ENCODE measurements around the gene ARHGAP25. TPM values are rescaled to one million over a fixed set of nuclear protein-coding genes. Genes with fewer than 3 reads are reported as not detected.

ARHGAP25 gene
- total RNA-seq, 1 donor from 2014 or later, result 4.6 TPM

GRCh38 chr2:68723181-68723580, 11.4 kb upstream of the ARHGAP25 start:
- Mint-ChIP-seq H3K4me3 (ENCODE audit: unreplicated experiment) (no peak overlapping the region), H3K4me1 (ENCODE audit: unreplicated experiment) (peaks cover 4% of the 10 kb centered on the region), H3K9me3 (ENCODE audit: unreplicated experiment) (no peaks in the 10 kb centered on the region), H3K27ac (ENCODE audit: unreplicated experiment) (no peak overlapping the region), H3K27me3 (ENCODE audit: unreplicated experiment) (no peaks in the 10 kb centered on the region), H3K36me3 (ENCODE audit: low read depth, unreplicated experiment) (no peaks in the 10 kb centered on the region)
- no peak for DNase-seq (ENCODE audit: low spot score)
- no peak for TF ChIP-seq CTCF (IDR thresholded peaks at IDR 0.05; ENCODE audit: unreplicated experiment)

GRCh38 chr2:68726100-68726499, 8.5 kb upstream of the ARHGAP25 start:
- Mint-ChIP-seq H3K4me3 (ENCODE audit: unreplicated experiment) (no peak overlapping the region), H3K27me3 (ENCODE audit: unreplicated experiment) (peaks cover 2% of the 10 kb centered on the region), H3K27ac (ENCODE audit: unreplicated experiment) (no peak overlapping the region), H3K4me1 (ENCODE audit: unreplicated experiment) (peaks cover 9% of the 10 kb centered on the region), H3K36me3 (ENCODE audit: low read depth, unreplicated experiment) (no peaks in the 10 kb centered on the region), H3K9me3 (ENCODE audit: unreplicated experiment) (no peaks in the 10 kb centered on the region)
- no peak for DNase-seq (ENCODE audit: low spot score)
- no peak for TF ChIP-seq CTCF (IDR thresholded peaks at IDR 0.05; ENCODE audit: unreplicated experiment)

GRCh38 chr2:68726608-68727367, 7.8 kb upstream of the ARHGAP25 start:
- Mint-ChIP-seq H3K27ac (ENCODE audit: unreplicated experiment) (no peak overlapping the region), H3K36me3 (ENCODE audit: low read depth, unreplicated experiment) (no peaks in the 10 kb centered on the region), H3K4me1 (ENCODE audit: unreplicated experiment) (peaks cover 9% of the 10 kb centered on the region), H3K27me3 (ENCODE audit: unreplicated experiment) (peaks cover 2% of the 10 kb centered on the region), H3K4me3 (ENCODE audit: unreplicated experiment) (no peak overlapping the region), H3K9me3 (ENCODE audit: unreplicated experiment) (no peaks in the 10 kb centered on the region)
- no peak for DNase-seq (ENCODE audit: low spot score)
- TF ChIP-seq CTCF (IDR thresholded peaks at IDR 0.05; ENCODE audit: unreplicated experiment), result no peak

- H3K27ac Mint-ChIP-seq (ENCODE audit: unreplicated experiment), result no peak overlapping the region
- H3K27me3 Mint-ChIP-seq (ENCODE audit: unreplicated experiment), result peaks cover 2% of the 10 kb centered on the region
- no peaks in the 10 kb centered on the region for H3K36me3 Mint-ChIP-seq (ENCODE audit: low read depth, unreplicated experiment)
- H3K4me1 Mint-ChIP-seq (ENCODE audit: unreplicated experiment), result peaks cover 6% of the 10 kb centered on the region
- no peak for DNase-seq (ENCODE audit: low spot score)
- H3K4me3 Mint-ChIP-seq (ENCODE audit: unreplicated experiment), result no peak overlapping the region
- no peaks in the 10 kb centered on the region for H3K9me3 Mint-ChIP-seq (ENCODE audit: unreplicated experiment)
- no peak for TF ChIP-seq CTCF (IDR thresholded peaks at IDR 0.05; ENCODE audit: unreplicated experiment)
Measured at GRCh38 chr2:68727683-68728375, 6.8 kb upstream of the ARHGAP25 start.

GRCh38 chr2:68730828-68731227, 3.8 kb upstream of the ARHGAP25 start:
- Mint-ChIP-seq H3K4me3 (ENCODE audit: unreplicated experiment) (no peak overlapping the region), H3K27ac (ENCODE audit: unreplicated experiment) (no peak overlapping the region), H3K4me1 (ENCODE audit: unreplicated experiment) (peaks cover 6% of the 10 kb centered on the region), H3K36me3 (ENCODE audit: low read depth, unreplicated experiment) (no peaks in the 10 kb centered on the region), H3K27me3 (ENCODE audit: unreplicated experiment) (peaks cover 2% of the 10 kb centered on the region), H3K9me3 (ENCODE audit: unreplicated experiment) (no peaks in the 10 kb centered on the region)
- TF ChIP-seq CTCF (IDR thresholded peaks at IDR 0.05; ENCODE audit: unreplicated experiment), result no peak
- no peak for DNase-seq (ENCODE audit: low spot score)
